Measurements from ENCODE around the gene MT1E.

DNA sequence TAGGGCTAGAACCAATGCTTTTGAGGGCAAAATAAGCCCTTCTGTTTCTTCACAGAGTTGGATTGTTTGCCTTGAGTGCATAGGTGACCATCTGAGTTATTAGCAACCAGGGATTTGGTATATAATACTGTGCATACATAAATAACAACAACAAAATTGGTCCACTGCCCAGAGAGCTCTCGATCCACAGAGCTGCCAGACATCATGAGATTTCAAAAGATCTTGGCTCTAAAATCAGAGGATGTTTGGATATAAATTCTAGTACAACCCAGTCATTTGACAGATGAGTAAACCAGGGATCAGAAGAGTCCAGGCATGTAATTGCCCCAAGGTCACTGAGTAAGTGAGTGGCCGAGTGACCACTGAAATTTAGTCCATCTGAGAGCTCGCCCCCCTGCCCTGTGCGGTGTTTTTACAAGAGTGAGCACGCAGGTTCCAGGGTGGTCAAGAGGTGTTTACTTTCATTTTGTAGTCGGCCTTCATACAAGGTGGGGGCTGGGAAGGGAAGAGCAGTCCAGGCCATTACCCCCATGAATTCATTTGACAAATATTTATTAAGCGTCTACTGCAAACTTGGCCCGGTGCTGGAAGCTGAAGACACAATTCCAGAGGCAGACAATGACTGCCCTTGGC lies 19.0 kb upstream of the MT1E start:
- no peak for TF ChIP-seq POLR2A (IDR thresholded peaks at IDR 0.05)
- no peak for TF ChIP-seq CTCF (IDR thresholded peaks at IDR 0.05)
